ENCODE measurements around the gene SLC25A2. TPM values are rescaled to one million over a fixed set of nuclear protein-coding genes. Genes with fewer than 3 reads are reported as not detected.

The SLC25A2 gene
- total and polyA plus RNA-seq, 10 of the 15 experiments (the other 5 are each of a cell fraction or from before 2014, with no cell fraction given) = 0.09 to 0.44 (median 0.24) TPM; not detected in 6

GRCh38 chr5:141343242-141343952 lies 39.5 kb upstream of the SLC25A2 start, which contains the start of gene PCDHGA3:
Gene PCDHGA3 (plus strand): TSS chr5:141343829. CDS start chr5:141344034, 205 bp downstream.
- Histone ChIP-seq H4K20me1 (ENCODE audit: control insufficient read depth, insufficient read depth) (no peaks in the 10 kb centered on the region), H3K27me3 (replicated peaks in 1 of 2; ENCODE audit: control insufficient read depth in 2 of 2, insufficient read depth in 2 of 2, low read length in 1 of 2) (no peaks in the 10 kb centered on the region), H2AFZ (ENCODE audit: control insufficient read depth, low read depth, low read length) (no peak within 1 kb of the TSS), H3K4me2 (ENCODE audit: control insufficient read depth, insufficient read depth) (no peak within 1 kb of the TSS), H3K9me3 (replicated peaks; ENCODE audit: control insufficient read depth, insufficient read depth, low read length) (peaks cover 2% of the 10 kb centered on the region; the same call in 2 of the 3 replicates), H3K36me3 (ENCODE audit: control insufficient read depth in 2 of 2, insufficient read depth in 2 of 2, low read length in 1 of 2) (no peaks in the 10 kb centered on the region), H3K27ac (ENCODE audit: control insufficient read depth, insufficient read depth) (no peak within 1 kb of the TSS), H3K4me3 (0 out of 2 replicates have a peak within 1 kb of the TSS, but pooled peaks have one; percentile 11), H3K4me1 (ENCODE audit: control insufficient read depth, insufficient read depth, low read length) (no peaks in the 10 kb centered on the region), H3K79me2 (ENCODE audit: control insufficient read depth, insufficient read depth, low read length) (no peaks in the 10 kb centered on the region), H3K9ac (ENCODE audit: control insufficient read depth, insufficient read depth, low read length) (no peak within 1 kb of the TSS)
- no TSS peak for BruUV-seq (replicated peaks)
- intact Hi-C loops (cut with micrococcal nuclease; ENCODE audit: unreplicated experiment) (no loop called here), in situ Hi-C loops (cut with MboI) (no loop called here)
- RAD21 ChIA-PET (ENCODE audit: unreplicated experiment) = interaction anchor here (1.1 kb wide), 1 partner anchor 220 kb away, joined by 3 read pairs; no protein-coding TSS in a partner anchor
- ATAC-seq = no peak
- DNase-seq (ENCODE audit: low read depth, low spot score) = no peak
- SMC1A ChIA-PET (ENCODE audit: uncharacterized antibody, unreplicated experiment) = interaction anchor here (1.1 kb wide), 1 partner anchor 15 kb away, joined by 3 read pairs; no protein-coding TSS in a partner anchor
- POLR2A ChIA-PET = interaction anchor here (0.6 kb wide), 1 partner anchor 444 kb away, joined by 4 read pairs; no protein-coding TSS in a partner anchor
- no peak for FAIRE-seq
- CTCF ChIA-PET = interaction anchor here (0.7 to 1.6 kb wide), 3 partner anchors 23 to 221 kb away, joined by 3 to 5 read pairs (median 5); partner anchors contain the start of gene TAF7
- WGBS (ENCODE audit: insufficient coverage, insufficient replicate concordance, low lambda C conversion rate, missing lambda C conversion rate) = 23% methylated on average over 9 of the region's 9 CpGs
- TF ChIP-seq STAT3 (IDR thresholded peaks at IDR 0.05; ENCODE audit: low read depth, low read length) = no peak
- no peak for TF ChIP-seq ESRRA (IDR thresholded peaks at IDR 0.05; ENCODE audit: low read length)
- TF ChIP-seq TBL1XR1 (IDR thresholded peaks at IDR 0.05; ENCODE audit: low read depth, low read length) = no peak
- no peak for TF ChIP-seq TCF7 (IDR thresholded peaks at IDR 0.05; ENCODE audit: borderline replicate concordance)
- no peak for TF ChIP-seq RB1 (IDR thresholded peaks at IDR 0.05; ENCODE audit: borderline replicate concordance)
- no peak for TF ChIP-seq SUPT20H (IDR thresholded peaks at IDR 0.05; ENCODE audit: borderline replicate concordance, control insufficient read depth, low read depth, low read length)
- no peak for TF ChIP-seq BACH1 (IDR thresholded peaks at IDR 0.05; ENCODE audit: borderline replicate concordance)
- no peak for TF ChIP-seq JUND (IDR thresholded peaks at IDR 0.05; ENCODE audit: low read depth, low read length)
- no peak for TF ChIP-seq SP1 (IDR thresholded peaks at IDR 0.05; ENCODE audit: low read depth, low read length)
- TF ChIP-seq E2F4 (IDR thresholded peaks at IDR 0.05; ENCODE audit: low read depth, low read length) = no peak
- no peak for TF ChIP-seq CREB1 (IDR thresholded peaks at IDR 0.05; ENCODE audit: low read depth)
- no peak for TF ChIP-seq ASH2L (IDR thresholded peaks at IDR 0.05; ENCODE audit: borderline replicate concordance, low read depth)
- TF ChIP-seq, protein P1, sequence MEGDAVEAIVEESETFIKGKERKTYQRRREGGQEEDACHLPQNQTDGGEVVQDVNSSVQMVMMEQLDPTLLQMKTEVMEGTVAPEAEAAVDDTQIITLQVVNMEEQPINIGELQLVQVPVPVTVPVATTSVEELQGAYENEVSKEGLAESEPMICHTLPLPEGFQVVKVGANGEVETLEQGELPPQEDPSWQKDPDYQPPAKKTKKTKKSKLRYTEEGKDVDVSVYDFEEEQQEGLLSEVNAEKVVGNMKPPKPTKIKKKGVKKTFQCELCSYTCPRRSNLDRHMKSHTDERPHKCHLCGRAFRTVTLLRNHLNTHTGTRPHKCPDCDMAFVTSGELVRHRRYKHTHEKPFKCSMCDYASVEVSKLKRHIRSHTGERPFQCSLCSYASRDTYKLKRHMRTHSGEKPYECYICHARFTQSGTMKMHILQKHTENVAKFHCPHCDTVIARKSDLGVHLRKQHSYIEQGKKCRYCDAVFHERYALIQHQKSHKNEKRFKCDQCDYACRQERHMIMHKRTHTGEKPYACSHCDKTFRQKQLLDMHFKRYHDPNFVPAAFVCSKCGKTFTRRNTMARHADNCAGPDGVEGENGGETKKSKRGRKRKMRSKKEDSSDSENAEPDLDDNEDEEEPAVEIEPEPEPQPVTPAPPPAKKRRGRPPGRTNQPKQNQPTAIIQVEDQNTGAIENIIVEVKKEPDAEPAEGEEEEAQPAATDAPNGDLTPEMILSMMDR (IDR thresholded peaks at IDR 0.05 in 2 of 3, conservative IDR thresholded peaks at IDR 0.05 in 1 of 3; ENCODE audit: control insufficient read depth in 2 of 3, extremely low read depth in 1 of 3, insufficient read depth in 1 of 3, low read depth in 3 of 3, low read length in 3 of 3) = peak in 2 of 3 experiments; percentile 10 to 16; a peak in 2 of 6 replicates
- no peak for TF ChIP-seq TCF12 (IDR thresholded peaks at IDR 0.05; ENCODE audit: low read depth, low read length)
- TF ChIP-seq CHD2 (IDR thresholded peaks at IDR 0.05; ENCODE audit: borderline replicate concordance, low read depth, low read length) = no peak
- TF ChIP-seq ZBTB11 (CRISPR knock-in tag; IDR thresholded peaks at IDR 0.05) = no peak
- peak; percentile 33; the same call in 1 of the 2 replicates for TF ChIP-seq RAD21 (IDR thresholded peaks at IDR 0.05; ENCODE audit: insufficient read depth, low read depth, low read length)
- no peak for TF ChIP-seq POU2F2 (IDR thresholded peaks at IDR 0.05; ENCODE audit: borderline replicate concordance, low read depth, low read length)
